Activated CD4-positive, alpha-beta T cell treated with anti-CD3 and anti-CD28 coated beads, Interleukin-2, amount 50 U/mL, for 1 hour (primary cell): ENCODE results near the gene LHX2.
"Not testable (repeated sequence)": the region's sequence is repeated elsewhere in the genome, so short reads cannot be mapped to it uniquely, and the experiment has no call there.

Source experiments
- DNase-seq: peaks from one replicate; pipeline ENCODE4 v3.0.0-alpha.2; 2020

Gene LHX2, protein sequence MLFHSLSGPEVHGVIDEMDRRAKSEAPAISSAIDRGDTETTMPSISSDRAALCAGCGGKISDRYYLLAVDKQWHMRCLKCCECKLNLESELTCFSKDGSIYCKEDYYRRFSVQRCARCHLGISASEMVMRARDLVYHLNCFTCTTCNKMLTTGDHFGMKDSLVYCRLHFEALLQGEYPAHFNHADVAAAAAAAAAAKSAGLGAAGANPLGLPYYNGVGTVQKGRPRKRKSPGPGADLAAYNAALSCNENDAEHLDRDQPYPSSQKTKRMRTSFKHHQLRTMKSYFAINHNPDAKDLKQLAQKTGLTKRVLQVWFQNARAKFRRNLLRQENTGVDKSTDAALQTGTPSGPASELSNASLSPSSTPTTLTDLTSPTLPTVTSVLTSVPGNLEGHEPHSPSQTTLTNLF

DNA sequence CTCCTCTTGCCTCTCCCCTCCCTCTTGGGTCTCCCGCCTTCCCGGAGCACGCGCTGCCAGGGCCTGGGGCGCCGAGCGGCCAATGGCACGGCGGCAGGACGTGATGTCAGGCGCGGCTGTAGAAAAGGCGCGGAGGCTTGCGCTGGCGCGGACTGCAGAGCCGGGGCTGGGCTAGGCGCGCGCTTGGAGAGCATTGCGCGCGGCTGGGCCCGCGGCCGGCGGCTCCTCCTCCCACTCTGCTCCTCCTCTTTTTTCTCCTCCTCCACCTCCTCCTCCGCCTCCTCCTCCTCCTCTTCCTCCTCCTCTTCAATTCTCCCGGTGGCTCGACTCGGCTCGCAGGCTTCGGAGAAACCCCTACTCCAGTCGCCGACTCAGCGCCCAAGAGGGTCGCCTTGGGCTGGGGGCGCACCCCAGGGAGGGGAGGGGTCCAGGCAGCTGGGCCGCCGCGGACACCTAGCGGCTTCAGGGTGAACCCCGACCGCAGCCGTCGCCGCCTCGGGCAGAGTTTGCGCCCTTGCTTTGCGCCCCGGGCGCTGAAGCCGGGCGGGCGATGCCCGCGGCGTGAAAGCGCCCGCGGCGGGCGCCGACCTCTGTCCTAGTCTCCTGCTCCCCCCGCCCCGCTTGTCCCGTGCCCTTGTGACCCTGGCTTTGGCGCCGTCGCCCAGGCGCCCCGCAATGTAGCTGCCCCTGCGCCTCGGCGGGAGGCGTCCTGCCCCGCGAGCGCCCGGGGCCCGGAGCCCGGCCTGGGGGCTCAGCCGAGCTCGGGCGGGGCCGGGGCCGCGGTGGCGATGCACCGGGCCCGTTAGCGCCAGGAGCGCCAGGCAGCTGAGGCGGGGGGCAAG is at the start of gene LHX2:
Gene LHX2, plus strand, starts transcription at position 309 of the 842 bp plus-strand sequence. CDS start 581 bp downstream, outside the sequence.
- DNase-seq: no peak

DNA sequence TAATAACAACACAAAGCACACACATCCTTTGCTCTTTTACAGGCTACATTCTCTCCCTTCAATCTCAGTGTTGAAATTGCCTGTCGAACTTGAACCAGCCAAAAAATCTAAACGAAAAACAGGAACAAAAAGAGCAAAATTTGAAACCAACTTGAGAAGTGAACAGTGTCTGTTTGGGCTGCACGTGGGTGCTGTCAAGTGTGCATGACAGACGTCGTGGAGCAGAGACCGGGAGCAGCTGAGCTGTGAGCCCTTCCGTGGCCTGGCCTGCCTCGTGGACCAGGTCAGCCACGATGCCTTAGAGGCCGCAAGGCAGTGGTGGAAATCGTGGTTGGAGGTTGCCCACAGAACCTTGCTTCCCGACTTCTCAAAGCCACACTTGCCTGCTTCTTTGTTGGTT is 46.8 kb upstream of the LHX2 start:
- no peak for DNase-seq

DNA sequence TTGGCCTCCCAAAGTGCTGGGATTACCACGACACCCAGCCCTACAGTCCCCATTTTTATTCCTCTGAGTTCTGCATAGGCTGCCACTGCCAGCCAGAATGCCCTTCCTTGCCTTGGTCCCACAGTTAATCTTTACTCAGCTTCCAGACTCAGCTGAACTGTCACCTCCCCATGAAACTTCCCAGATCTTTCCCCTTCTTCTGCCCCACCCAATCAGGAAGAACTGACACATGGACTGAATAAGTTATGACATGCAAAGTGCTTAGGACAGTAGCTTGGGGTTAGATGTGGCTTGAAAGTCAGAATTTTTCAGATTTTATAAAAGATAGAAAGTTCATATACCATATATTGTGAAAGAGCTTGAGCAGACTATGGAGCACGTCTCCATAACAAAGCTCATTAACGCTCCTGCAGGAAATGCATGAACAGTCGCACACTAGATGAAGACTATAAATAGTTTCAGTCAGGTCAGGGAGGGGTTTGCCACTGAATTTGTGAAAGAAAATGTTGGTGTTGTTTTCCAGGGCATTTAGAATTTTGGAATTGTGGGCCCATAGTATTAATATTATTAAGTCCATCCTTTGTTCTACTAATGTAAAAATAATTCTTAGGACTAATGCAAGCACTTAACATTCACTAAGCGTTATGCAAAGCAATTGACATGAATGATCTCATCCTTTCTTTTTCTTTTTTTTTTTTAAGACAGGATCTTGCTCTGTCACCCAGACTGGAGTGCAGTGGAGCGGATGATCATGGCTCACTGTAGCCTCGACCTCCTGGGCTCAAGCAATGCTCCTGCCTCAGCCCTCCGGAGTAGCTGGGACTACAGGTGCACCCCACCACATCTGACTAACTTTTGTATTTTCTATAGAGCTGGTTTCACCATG is 45.5 kb upstream of the LHX2 start:
- DNase-seq: no peak

DNA sequence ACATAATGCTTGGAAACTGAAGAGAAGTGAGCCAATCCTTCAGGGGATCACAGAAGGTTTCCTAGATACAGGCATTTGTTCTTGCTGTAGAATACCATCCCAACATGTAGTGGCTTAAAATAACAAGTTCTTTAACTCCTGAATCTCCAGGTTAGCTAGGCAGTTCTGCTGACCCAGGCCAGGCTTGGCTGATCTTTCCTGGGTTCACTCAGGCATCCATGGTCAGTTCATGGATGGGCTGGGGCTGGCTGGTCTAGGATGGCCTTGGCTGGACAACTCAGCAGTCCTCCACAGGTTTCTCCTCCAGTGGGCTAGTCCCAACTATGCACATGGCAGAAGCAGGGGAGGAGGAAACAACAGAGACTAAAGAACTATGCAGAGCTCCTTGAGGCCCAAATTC is 44.2 kb upstream of the LHX2 start:
- no peak for DNase-seq

DNA sequence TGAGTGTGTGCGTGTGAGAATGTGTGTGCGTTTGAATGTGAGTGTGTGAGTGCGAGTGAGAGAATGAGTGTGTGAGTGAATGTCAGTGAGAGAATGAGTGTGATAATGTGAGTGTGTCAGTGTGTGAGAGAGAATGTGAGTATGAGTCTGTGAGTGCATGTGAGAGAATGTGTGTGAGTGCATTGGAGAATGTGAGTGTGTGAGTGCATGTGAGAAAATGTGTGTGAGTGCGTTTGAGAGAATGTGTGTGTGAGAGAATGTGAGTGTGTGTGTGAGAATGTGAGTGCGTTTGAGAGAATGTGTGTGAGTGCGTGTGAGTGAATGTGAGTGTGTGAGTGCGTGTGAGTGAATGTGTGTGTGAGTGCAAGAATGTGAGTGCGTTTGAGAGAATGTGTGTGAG is 39.0 kb upstream of the LHX2 start:
- DNase-seq: no peak

GRCh38 chr9:123973590-123974223 is 37.9 kb upstream of the LHX2 start:
- DNase-seq: no peak

DNA sequence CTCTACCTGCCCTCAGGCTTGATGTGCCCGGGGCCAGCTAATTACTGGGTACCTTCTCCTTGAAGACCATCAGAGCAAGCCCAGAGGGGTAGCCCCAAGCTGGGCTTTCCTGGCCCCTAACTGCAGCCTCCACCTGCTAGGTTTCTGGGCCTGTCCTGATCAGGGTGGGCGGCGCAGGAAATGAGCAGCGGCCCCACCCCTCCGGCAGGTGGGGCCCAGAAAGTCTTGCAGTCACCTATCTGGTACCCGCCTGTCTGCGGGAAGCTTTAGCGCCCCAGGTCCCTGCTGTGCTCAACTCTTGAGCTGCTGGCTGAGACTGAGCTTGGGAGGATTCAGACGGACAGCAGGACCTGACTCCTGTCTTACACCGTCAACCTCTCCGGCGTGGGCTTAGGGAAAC is 37.1 kb upstream of the LHX2 start:
- no peak for DNase-seq

GRCh38 chr9:123975871-123976270 is 35.7 kb upstream of the LHX2 start:
- no peak for DNase-seq

DNA sequence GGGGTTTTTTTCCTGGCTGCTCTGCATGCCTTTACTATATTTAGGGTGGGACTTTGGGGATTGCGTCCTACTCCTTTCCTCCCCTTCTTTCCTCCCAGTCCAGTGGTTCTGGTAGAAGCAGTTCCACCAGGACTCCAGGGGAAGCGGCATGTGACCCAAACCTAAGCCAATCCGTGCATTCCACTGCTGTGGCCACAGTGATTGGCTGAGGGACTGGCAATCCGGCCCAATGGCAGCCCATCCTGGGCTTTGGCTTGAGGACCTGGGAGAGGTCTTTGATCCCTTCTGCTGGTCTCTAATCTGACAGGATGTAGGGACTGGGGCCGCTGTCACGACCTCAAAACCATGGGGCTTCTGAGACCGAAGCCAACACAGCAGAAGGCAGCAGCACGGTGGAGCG is 35.0 kb upstream of the LHX2 start:
- DNase-seq: not testable (repeated sequence)

- no peak for DNase-seq
Measured at GRCh38 chr9:123978981-123979380, 32.6 kb upstream of the LHX2 start.

- no peak for DNase-seq
Measured at GRCh38 chr9:123982535-123982934, 29.0 kb upstream of the LHX2 start.

GRCh38 chr9:123983047-123983446 is 28.5 kb upstream of the LHX2 start:
- no peak for DNase-seq

- DNase-seq: no peak
Measured at GRCh38 chr9:123984802-123985201, 26.8 kb upstream of the LHX2 start.

DNA sequence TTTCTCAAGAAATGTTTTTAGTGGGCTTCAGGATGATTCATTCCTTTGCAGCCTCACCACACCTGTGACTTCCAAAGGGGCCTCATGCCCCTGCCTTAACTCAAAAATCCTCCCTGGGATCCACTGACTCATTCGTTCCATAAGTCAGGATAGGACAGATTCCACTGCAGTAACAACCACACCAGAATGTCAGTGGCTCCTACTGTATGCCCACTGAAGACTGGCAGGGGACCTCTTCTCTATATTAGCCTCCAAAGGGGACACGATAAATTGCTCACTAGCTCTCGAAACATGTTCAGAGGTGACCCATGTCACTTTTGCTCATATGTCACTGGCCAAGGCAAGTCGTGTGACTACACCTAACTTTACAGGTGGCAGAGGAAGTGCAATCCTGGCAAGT is 25.7 kb upstream of the LHX2 start:
- DNase-seq: no peak

DNA sequence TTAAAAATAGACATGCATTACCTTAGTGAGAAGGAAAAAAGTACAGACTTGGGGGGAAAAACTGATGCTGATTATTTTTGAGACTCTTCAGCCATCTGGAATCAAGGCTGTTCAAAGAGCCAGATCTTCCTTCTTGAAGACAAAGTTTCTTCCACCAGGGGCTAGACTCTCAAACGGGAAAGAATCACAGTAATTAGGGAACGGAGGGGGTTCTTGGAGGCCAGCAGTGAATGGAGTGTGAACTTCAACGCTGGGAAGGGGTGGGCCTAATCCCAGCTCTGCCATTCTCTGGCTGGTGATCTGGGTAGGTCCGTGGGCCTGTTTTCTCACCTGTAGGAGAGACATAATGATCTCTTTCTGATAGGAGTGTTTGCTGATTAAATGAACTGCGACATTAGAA is 21.1 kb upstream of the LHX2 start:
- DNase-seq: no peak

- DNase-seq: not testable (repeated sequence)
Measured at GRCh38 chr9:123992679-123993078, 18.9 kb upstream of the LHX2 start.

DNA sequence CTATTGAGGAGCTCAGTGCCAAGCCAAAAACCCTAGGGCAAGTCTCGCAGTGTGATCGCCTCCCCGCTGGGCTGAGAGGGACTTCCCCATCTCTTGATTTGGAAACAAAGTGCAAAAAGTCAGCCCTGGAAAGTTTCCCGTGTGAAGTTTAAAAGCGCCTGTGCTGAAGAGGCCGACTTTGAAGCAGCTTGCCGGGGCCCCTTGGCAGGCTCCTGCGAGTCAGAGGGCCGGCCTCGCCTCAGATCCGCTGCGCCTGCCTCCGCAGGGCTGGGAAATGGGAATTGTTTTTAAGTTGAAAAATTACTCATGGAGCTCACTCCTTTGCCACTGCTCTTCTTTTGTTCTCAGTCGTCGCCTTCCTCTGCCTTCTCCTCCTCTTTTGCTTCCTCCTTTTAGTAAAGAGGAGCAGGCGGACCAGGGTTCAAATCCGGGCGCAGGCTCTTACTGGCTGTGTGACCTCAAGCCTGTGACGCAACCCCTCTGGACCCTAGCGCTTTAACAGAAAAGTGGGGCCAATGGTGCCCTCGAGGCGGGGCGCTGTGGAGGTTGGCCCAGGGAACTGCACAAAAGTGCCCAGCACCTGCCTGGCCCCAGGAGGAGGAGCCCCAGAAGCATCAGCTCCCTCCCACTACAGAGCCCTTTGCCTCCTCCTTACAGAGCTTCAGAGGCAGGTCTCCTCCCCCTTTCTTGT is 14.7 kb upstream of the LHX2 start:
- DNase-seq: no peak

DNA sequence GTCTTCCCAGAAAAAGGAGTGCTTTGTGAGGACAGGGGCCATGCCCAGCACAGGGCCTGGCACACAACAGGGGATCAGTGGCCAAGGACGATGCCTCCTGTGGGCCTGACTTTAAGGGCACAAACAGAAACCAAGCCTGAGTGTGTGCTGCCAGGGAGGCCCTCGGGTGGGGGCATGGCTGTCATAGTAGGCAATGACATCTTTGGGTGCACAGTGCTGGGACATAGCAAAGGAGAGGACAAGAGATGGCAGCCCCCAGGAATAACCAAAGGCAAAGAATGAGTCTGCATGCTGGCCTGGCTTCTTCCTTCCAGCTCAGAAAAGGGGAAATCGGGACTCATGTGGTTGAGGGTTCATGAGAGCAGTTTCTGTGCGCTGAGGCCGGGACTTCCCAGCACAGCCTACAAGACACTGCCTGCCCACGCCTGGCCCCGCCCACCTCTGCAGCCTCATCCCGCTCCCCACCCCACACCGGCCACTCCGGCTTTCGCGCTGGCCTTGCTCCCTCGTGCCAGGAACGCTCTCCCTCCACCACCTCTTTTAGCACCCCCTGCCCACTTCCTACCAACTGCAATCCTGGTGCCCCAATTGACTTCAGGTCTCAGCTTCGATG is 13.8 kb upstream of the LHX2 start:
- no peak for DNase-seq

GRCh38 chr9:123998278-123998925 is 13.2 kb upstream of the LHX2 start:
- DNase-seq: no peak

- no peak for DNase-seq
Measured at GRCh38 chr9:123998970-123999621, 12.5 kb upstream of the LHX2 start.
